Measurements from ENCODE around the gene JDP2.

JDP2 gene

GRCh38 chr14:75495399-75495798 is 67.6 kb downstream of the JDP2 start:
- Histone ChIP-seq H3K9me2 (ENCODE audit: low read depth, low read length) (no peaks in the 10 kb centered on the region), H3K27me3 (ENCODE audit: insufficient read depth, low read length) (no peaks in the 10 kb centered on the region), H4K20me1 (ENCODE audit: insufficient read depth, low read length) (no peaks in the 10 kb centered on the region), H3K4me2 (ENCODE audit: low read length) (no peak overlapping the region), H3K9me3 (ENCODE audit: low read length) (no peaks in the 10 kb centered on the region), H3K9ac (ENCODE audit: low read length) (no peak overlapping the region), H2AFZ (ENCODE audit: low read length) (no peak overlapping the region), H3K4me3 (ENCODE audit: low read depth, low read length, poor library complexity, severe bottlenecking) (no peak overlapping the region), H3F3A (ENCODE audit: insufficient read depth, low read length) (no peaks in the 10 kb centered on the region), H3K79me2 (ENCODE audit: insufficient read depth, low read length) (no peaks in the 10 kb centered on the region), H3K36me3 (ENCODE audit: insufficient read depth, low read length) (no peaks in the 10 kb centered on the region; the same call in 1 of the 2 replicates), H3K27ac (ENCODE audit: low read depth, low read length, poor library complexity, severe bottlenecking) (no peak overlapping the region), H3K4me1 (ENCODE audit: insufficient read depth, low read length, severe bottlenecking) (peaks cover 13% of the 10 kb centered on the region)
- TF ChIP-seq CTCF (IDR thresholded peaks at IDR 0.05; ENCODE audit: low read length) (no peak), EZH2 (IDR thresholded peaks at IDR 0.05; ENCODE audit: borderline replicate concordance, low read length) (no peak)

GRCh38 chr14:75495882-75496281 is 68.1 kb downstream of the JDP2 start:
- Histone ChIP-seq H4K20me1 (ENCODE audit: insufficient read depth, low read length) (no peaks in the 10 kb centered on the region), H3K79me2 (ENCODE audit: insufficient read depth, low read length) (no peaks in the 10 kb centered on the region), H3K36me3 (ENCODE audit: insufficient read depth, low read length) (no peaks in the 10 kb centered on the region; the same call in 1 of the 2 replicates), H3K9ac (ENCODE audit: low read length) (no peak overlapping the region), H3K9me2 (ENCODE audit: low read depth, low read length) (no peaks in the 10 kb centered on the region), H3K4me1 (ENCODE audit: insufficient read depth, low read length, severe bottlenecking) (peaks cover 13% of the 10 kb centered on the region), H3K9me3 (ENCODE audit: low read length) (no peaks in the 10 kb centered on the region), H3K4me3 (ENCODE audit: low read depth, low read length, poor library complexity, severe bottlenecking) (no peak overlapping the region), H3K27ac (ENCODE audit: low read depth, low read length, poor library complexity, severe bottlenecking) (no peak overlapping the region), H3F3A (ENCODE audit: insufficient read depth, low read length) (no peaks in the 10 kb centered on the region), H3K4me2 (ENCODE audit: low read length) (no peak overlapping the region), H3K27me3 (ENCODE audit: insufficient read depth, low read length) (no peaks in the 10 kb centered on the region), H2AFZ (ENCODE audit: low read length) (no peak overlapping the region)
- TF ChIP-seq EZH2 (IDR thresholded peaks at IDR 0.05; ENCODE audit: borderline replicate concordance, low read length) (no peak), CTCF (IDR thresholded peaks at IDR 0.05; ENCODE audit: low read length) (no peak)

GRCh38 chr14:75496755-75497154 is 68.9 kb downstream of the JDP2 start:
- Histone ChIP-seq H3F3A (ENCODE audit: insufficient read depth, low read length) (no peaks in the 10 kb centered on the region), H3K9ac (ENCODE audit: low read length) (no peak overlapping the region), H3K4me3 (ENCODE audit: low read depth, low read length, poor library complexity, severe bottlenecking) (no peak overlapping the region), H3K27me3 (ENCODE audit: insufficient read depth, low read length) (no peaks in the 10 kb centered on the region), H3K9me3 (ENCODE audit: low read length) (no peaks in the 10 kb centered on the region), H3K4me1 (ENCODE audit: insufficient read depth, low read length, severe bottlenecking) (peaks cover 13% of the 10 kb centered on the region), H2AFZ (ENCODE audit: low read length) (no peak overlapping the region), H3K9me2 (ENCODE audit: low read depth, low read length) (no peaks in the 10 kb centered on the region), H3K79me2 (ENCODE audit: insufficient read depth, low read length) (no peaks in the 10 kb centered on the region), H3K36me3 (ENCODE audit: insufficient read depth, low read length) (no peaks in the 10 kb centered on the region; the same call in 1 of the 2 replicates), H3K27ac (ENCODE audit: low read depth, low read length, poor library complexity, severe bottlenecking) (no peak overlapping the region), H4K20me1 (ENCODE audit: insufficient read depth, low read length) (no peaks in the 10 kb centered on the region), H3K4me2 (ENCODE audit: low read length) (no peak overlapping the region)
- TF ChIP-seq CTCF (IDR thresholded peaks at IDR 0.05; ENCODE audit: low read length), result no peak
- no peak for TF ChIP-seq EZH2 (IDR thresholded peaks at IDR 0.05; ENCODE audit: borderline replicate concordance, low read length)

Measured in OCI-LY1 (cell line).